GM21423 (cell line): ENCODE measurements around the gene PLCL2.

Source experiments
- ATAC-seq: cut with Tn5 transposase; IDR thresholded peaks from one replicate; pipeline ENCODE4 v1.9.1; 2021; ENCODE audit warnings: mild to moderate bottlenecking, moderate library complexity; ENCODE audit not compliant: unreplicated experiment

The PLCL2 gene

GRCh38 chr3:16890597-16891333, 6.0 kb downstream of the PLCL2 start:
- ATAC-seq, result no peak

DNA sequence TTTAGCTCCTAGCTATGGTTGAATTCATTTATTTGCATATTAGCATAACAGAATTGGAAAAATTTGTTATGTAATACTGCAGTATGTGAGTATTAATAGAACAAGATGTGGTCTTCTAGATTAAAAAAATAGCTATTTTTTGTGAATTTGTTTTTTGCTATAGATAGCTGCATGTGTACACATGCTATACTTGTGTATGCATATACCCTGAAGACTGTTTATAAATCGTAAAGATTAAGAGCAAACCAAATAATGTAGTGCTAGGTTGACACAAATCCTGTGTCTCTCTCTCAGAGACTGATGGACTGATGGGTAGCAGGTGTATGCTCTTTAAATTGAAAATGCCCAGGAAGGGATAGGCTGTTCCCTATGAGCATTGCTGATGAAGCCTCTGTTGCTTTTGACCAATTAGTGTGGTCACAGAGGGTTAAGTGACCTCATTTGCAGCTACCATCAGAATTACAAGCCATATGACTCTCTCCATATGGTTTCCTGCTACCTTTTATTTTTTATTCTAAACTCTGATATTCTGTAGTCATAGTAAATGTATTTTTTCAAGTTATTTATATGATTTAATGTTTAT, 9.0 kb downstream of the PLCL2 start:
- no peak for ATAC-seq

DNA sequence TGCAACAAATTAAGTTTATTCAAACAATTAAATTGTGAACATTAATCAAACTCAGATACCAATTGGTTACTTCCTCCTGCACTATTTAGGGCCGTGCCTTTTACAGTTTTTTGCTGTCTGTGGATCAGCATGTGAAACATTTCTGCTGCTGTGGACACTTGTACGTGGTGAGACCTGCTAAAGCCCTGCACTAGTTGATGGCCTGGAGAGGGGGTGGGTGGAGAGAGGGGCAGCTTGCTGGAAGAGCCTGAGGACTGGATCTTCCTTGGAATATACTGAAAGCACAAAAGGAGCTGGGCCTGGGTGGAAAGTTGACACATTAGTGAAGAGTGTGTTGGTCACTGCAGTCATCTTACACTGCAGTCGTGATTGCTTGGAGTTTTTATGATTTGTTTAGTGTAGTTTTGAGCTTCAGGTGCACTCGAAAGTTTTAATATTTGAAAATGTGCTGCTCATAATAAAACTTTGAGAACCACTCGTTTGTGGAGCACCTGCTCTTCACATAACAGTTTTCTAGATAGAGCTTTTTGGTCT, 11.4 kb downstream of the PLCL2 start:
- ATAC-seq, result no peak

DNA sequence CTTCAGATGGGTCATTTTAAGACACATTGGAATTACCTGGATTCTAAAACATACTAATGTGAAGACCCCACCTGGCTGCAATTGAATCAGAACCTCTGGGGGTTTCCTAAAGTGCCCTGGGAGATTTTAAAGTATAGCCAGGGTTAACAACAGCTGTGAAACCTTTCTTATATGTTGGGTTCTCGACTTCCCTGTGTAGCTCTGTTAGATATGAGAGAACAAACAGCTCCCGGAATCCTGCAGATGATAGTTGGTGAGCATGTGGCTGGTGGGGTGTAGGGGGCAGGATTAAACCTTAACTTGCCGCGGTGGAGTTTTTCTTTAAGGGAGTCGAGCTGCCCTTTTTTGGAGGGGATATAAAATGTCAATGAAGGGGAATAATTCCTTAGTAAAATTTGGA, 12.1 kb downstream of the PLCL2 start:
- no peak for ATAC-seq

GRCh38 chr3:16897254-16897926, 12.6 kb downstream of the PLCL2 start:
- ATAC-seq, result peak; percentile 79

GRCh38 chr3:16898595-16899395, 14.0 kb downstream of the PLCL2 start:
- no peak for ATAC-seq

DNA sequence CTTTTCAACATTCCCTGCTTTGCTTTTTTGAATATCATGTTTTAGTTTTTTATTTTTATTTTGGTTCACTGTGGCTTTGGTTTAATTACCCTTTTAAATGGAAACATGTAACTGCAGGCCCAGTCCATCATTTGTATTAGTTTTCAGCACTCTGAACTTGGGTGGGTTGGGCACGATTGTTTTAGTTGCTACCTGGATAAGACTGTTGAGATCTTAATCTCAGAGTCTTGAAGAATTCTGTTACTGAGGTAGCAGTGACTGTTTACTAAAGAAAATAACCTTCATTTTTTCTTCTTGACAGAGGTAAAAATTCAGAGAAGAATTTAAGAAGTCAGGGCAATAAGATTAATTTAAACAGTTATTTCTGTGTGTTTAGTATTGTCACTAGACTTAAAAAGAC, 15.2 kb downstream of the PLCL2 start:
- ATAC-seq, result no peak

- no peak for ATAC-seq
Measured at GRCh38 chr3:16900779-16901440, 16.2 kb downstream of the PLCL2 start.

GRCh38 chr3:16904423-16905417, 20.0 kb downstream of the PLCL2 start:
- no peak for ATAC-seq

DNA sequence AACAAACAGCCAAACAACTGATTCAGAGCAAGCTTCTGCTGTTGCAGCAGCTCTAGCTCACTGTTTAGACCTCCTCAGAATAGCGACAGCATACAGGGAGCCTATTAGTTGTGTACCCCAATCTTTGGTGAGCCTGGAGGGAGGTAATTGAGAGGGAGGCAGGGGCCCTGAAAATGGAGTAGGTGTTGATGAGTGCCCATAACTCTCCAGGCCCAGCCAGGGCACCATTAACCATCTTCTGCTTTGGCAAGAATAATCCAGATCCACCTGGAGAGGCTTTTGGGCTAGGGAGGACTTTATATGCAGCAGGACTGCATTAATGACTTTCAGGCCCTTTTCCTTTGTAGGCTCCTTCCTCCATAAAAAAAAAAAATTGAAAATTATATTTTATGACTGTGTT, 20.9 kb downstream of the PLCL2 start:
- no peak for ATAC-seq

- no peak for ATAC-seq
Measured at GRCh38 chr3:16906682-16907081, 21.9 kb downstream of the PLCL2 start.

DNA sequence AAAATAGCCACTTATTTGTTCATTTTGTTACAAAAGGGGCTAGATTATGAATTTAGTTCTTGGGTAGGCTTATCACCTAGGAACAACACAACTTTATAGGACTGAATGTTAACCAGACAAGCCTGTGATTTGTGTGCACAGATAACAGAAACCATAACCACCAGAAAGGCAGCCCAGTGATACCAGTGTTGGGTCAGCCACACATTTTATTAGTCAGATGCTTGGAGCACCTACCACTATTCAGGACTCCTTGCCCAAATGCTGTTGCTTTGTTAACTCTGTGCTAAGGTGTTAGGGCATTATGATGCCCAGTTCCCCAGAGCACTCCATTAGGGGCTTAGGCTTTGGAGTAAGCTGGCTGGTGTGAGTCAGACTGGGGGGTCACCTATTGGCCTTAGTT, 22.5 kb downstream of the PLCL2 start:
- peak; percentile 59 for ATAC-seq

DNA sequence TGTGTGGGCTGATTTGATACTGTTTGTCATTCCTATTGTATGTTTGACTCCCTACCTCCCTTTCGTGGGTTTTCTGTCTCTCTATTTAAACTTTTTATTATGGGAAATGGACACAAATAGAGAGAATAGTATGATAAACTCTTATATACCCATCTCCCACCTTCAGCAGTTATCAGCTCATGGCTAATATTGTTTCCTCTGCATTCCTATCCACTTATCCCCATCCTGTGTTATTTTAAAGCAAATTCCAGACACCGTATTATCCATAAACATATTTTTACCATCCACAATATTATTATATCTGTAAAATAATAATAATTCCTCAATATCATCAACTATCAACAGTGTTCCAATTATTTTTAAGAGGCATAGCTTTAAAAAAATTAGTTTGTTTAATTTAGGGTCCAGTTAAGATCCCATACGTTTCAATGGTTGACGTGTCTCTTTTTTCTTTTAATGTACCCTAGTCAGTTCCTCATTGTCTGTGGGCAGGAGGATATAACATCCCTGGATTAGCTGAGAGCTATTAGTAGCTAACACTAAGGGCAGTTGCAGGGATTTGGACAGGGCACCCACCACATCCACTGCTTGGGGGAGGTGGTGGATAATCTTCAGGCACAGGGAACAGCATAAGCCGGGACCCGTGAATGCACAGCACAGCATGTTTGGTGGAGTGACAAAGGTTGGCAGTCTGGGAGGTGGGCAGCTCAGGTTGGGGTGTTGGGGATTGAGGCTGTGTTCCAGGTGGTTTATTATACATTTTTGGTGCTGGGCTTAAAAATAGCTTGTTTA, 23.5 kb downstream of the PLCL2 start:
- ATAC-seq, result no peak

DNA sequence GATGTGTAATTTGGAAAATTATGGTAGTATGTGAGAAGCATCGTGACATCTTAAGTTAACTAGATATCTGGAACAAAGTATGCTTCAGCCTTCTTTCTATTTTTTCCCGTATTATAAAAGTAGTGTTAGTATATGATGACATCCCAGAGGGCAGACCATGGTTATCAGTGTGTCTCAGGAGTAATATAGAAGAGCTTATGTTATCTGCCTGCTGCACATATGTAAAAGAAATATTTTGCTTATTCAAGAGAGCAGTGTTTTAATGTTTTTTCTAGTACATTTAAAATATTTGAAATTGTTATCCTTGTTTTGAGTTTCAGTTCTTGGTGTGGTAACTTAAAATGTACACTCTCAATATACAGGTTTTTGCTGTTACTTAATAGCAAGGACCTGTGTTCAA, 24.1 kb downstream of the PLCL2 start:
- ATAC-seq, result no peak

DNA sequence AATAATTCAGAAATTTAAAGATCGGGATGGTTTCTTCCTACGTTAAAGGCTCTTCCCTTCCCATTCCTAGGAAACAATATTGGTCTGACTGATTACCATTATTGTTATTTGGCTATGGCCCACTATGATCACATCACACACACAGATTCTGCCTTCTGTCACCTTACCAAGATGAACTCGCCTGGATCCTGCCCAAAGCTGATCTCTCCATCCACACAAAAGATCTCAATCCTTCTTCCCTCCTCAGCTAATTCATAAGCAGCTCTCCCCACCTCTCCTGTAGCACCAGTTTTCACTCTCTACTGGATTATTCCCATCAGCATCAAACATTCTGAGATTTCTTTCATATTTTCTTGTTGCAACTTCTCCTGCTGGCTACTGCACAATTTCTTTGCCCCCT, 25.0 kb downstream of the PLCL2 start:
- no peak for ATAC-seq

DNA sequence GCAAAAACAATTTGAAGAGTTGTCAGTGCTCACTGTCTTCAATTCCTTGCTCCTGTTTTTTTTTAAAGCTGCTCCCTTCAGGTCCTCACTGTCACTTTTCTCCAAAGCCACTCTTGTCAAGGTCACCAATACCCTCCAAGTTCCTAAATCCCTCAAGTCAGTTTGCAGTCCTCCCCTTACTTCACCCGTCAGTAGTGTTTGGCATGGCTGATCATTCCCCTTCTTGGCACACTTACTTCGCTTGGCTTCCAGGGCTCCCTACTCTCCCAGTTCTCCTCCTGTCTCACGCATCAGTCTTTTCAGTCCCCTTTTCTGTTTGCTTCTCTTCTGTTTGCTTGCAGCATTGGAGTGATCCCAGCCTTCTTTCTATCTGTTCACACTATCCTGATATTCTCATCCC, 25.5 kb downstream of the PLCL2 start:
- ATAC-seq, result no peak

DNA sequence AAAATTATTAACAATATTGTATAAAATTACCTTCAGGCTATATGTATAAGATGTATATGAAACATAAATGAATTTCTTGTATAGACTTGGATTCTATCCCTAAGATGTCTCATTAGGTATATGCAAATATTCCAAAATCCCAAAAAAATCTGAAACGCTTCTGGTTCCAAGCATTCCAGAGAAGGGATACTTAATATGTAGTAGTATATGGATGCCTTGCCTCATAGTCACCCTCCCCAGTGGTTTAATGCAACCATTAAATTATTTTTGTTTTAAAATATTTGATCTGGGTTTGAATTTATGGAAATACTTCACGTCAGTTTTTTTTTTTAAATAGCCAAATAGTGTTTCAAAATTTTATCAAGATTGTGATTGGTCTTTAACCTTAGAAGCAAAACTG, 27.2 kb downstream of the PLCL2 start:
- ATAC-seq, result no peak

- ATAC-seq, result peak; percentile 96
Measured at GRCh38 chr3:16912400-16913263, 27.9 kb downstream of the PLCL2 start.
